ENCODE results near the gene SCFD2.

SCFD2 gene

GRCh38 chr4:52907510-52907909, 458.4 kb downstream of the SCFD2 start:
- H3K4me1 ChIP-seq (ENCODE audit: control insufficient read depth in 1 of 2, insufficient read depth in 2 of 2, low read length in 2 of 2), result peaks cover 0 to 5% of the 10 kb centered on the region in 2 donors
- no peak overlapping the region for H3K27ac ChIP-seq (ENCODE audit: low read depth, low read length)

GRCh38 chr4:52904421-52904820, 461.4 kb downstream of the SCFD2 start:
- no peak overlapping the region for H3K4me3 ChIP-seq (ENCODE audit: low read depth in 1 of 2, low read length in 2 of 2)
- H3K9me3 ChIP-seq (ENCODE audit: control insufficient read depth in 1 of 2, low read length in 2 of 2), result peaks cover 0 to 2% of the 10 kb centered on the region in 2 donors
- H3K27ac ChIP-seq (ENCODE audit: low read depth, low read length), result no peak overlapping the region
- no peaks in the 10 kb centered on the region for H3K27me3 ChIP-seq (ENCODE audit: control insufficient read depth in 1 of 2, insufficient read depth in 2 of 2, low read length in 2 of 2)
- no peak overlapping the region for H3K9ac ChIP-seq (ENCODE audit: low read depth in 1 of 2, low read length in 2 of 2)
- H3K4me1 ChIP-seq (ENCODE audit: control insufficient read depth in 1 of 2, insufficient read depth in 2 of 2, low read length in 2 of 2), result no peaks in the 10 kb centered on the region
- H3K36me3 ChIP-seq (ENCODE audit: control insufficient read depth in 1 of 2, insufficient read depth in 2 of 2, low read length in 2 of 2), result peaks cover 0 to 9% of the 10 kb centered on the region in 2 donors

More at GRCh38 chr4:52907510-52907909, 458.4 kb downstream of the SCFD2 start:
- Histone ChIP-seq H3K36me3 (ENCODE audit: control insufficient read depth in 1 of 2, insufficient read depth in 2 of 2, low read length in 2 of 2) (peaks cover 0 to 9% of the 10 kb centered on the region in 2 donors), H3K27me3 (ENCODE audit: control insufficient read depth in 1 of 2, insufficient read depth in 2 of 2, low read length in 2 of 2) (no peaks in the 10 kb centered on the region), H3K9me3 (ENCODE audit: control insufficient read depth in 1 of 2, low read length in 2 of 2) (no peaks in the 10 kb centered on the region), H3K9ac (ENCODE audit: low read depth in 1 of 2, low read length in 2 of 2) (no peak overlapping the region), H3K4me3 (ENCODE audit: low read depth in 1 of 2, low read length in 2 of 2) (no peak overlapping the region)

- Histone ChIP-seq H3K27ac (ENCODE audit: low read depth, low read length) (no peak overlapping the region), H3K27me3 (ENCODE audit: control insufficient read depth in 1 of 2, insufficient read depth in 2 of 2, low read length in 2 of 2) (no peaks in the 10 kb centered on the region), H3K4me3 (ENCODE audit: low read depth in 1 of 2, low read length in 2 of 2) (no peak overlapping the region), H3K9me3 (ENCODE audit: control insufficient read depth in 1 of 2, low read length in 2 of 2) (peaks cover 0 to 2% of the 10 kb centered on the region in 2 donors), H3K4me1 (ENCODE audit: control insufficient read depth in 1 of 2, insufficient read depth in 2 of 2, low read length in 2 of 2) (no peaks in the 10 kb centered on the region), H3K36me3 (ENCODE audit: control insufficient read depth in 1 of 2, insufficient read depth in 2 of 2, low read length in 2 of 2) (peaks cover 0 to 9% of the 10 kb centered on the region in 2 donors), H3K9ac (ENCODE audit: low read depth in 1 of 2, low read length in 2 of 2) (no peak overlapping the region)
Observed at GRCh38 chr4:52903273-52903672, 462.6 kb downstream of the SCFD2 start.

GRCh38 chr4:52894443-52894842, 471.4 kb downstream of the SCFD2 start:
- no peak overlapping the region for H3K9ac ChIP-seq (ENCODE audit: low read depth in 1 of 2, low read length in 2 of 2)
- H3K4me3 ChIP-seq (ENCODE audit: low read depth in 1 of 2, low read length in 2 of 2), result no peak overlapping the region
- H3K4me1 ChIP-seq (ENCODE audit: control insufficient read depth in 1 of 2, insufficient read depth in 2 of 2, low read length in 2 of 2), result no peaks in the 10 kb centered on the region
- H3K36me3 ChIP-seq (ENCODE audit: control insufficient read depth in 1 of 2, insufficient read depth in 2 of 2, low read length in 2 of 2), result no peaks in the 10 kb centered on the region
- H3K9me3 ChIP-seq (ENCODE audit: control insufficient read depth in 1 of 2, low read length in 2 of 2), result no peaks in the 10 kb centered on the region
- no peak overlapping the region for H3K27ac ChIP-seq (ENCODE audit: low read depth, low read length)
- no peaks in the 10 kb centered on the region for H3K27me3 ChIP-seq (ENCODE audit: control insufficient read depth in 1 of 2, insufficient read depth in 2 of 2, low read length in 2 of 2)

GRCh38 chr4:52892880-52893279, 473.0 kb downstream of the SCFD2 start:
- H3K27me3 ChIP-seq (ENCODE audit: control insufficient read depth in 1 of 2, insufficient read depth in 2 of 2, low read length in 2 of 2), result no peaks in the 10 kb centered on the region
- no peak overlapping the region for H3K27ac ChIP-seq (ENCODE audit: low read depth, low read length)
- no peak overlapping the region for H3K4me3 ChIP-seq (ENCODE audit: low read depth in 1 of 2, low read length in 2 of 2)
- no peaks in the 10 kb centered on the region for H3K9me3 ChIP-seq (ENCODE audit: control insufficient read depth in 1 of 2, low read length in 2 of 2)
- H3K9ac ChIP-seq (ENCODE audit: low read depth in 1 of 2, low read length in 2 of 2), result no peak overlapping the region
- H3K36me3 ChIP-seq (ENCODE audit: control insufficient read depth in 1 of 2, insufficient read depth in 2 of 2, low read length in 2 of 2), result no peaks in the 10 kb centered on the region
- no peaks in the 10 kb centered on the region for H3K4me1 ChIP-seq (ENCODE audit: control insufficient read depth in 1 of 2, insufficient read depth in 2 of 2, low read length in 2 of 2)

- H3K9me3 ChIP-seq (ENCODE audit: control insufficient read depth in 1 of 2, low read length in 2 of 2), result no peaks in the 10 kb centered on the region
- no peaks in the 10 kb centered on the region for H3K27me3 ChIP-seq (ENCODE audit: control insufficient read depth in 1 of 2, insufficient read depth in 2 of 2, low read length in 2 of 2)
- H3K27ac ChIP-seq (ENCODE audit: low read depth, low read length), result no peak overlapping the region
- no peak overlapping the region for H3K4me3 ChIP-seq (ENCODE audit: low read depth in 1 of 2, low read length in 2 of 2)
- H3K36me3 ChIP-seq (ENCODE audit: control insufficient read depth in 1 of 2, insufficient read depth in 2 of 2, low read length in 2 of 2), result no peaks in the 10 kb centered on the region
- no peaks in the 10 kb centered on the region for H3K4me1 ChIP-seq (ENCODE audit: control insufficient read depth in 1 of 2, insufficient read depth in 2 of 2, low read length in 2 of 2)
- no peak overlapping the region for H3K9ac ChIP-seq (ENCODE audit: low read depth in 1 of 2, low read length in 2 of 2)
Observed at GRCh38 chr4:52891743-52892142, 474.1 kb downstream of the SCFD2 start.

- Histone ChIP-seq H3K4me3 (ENCODE audit: low read depth in 1 of 2, low read length in 2 of 2) (no peak overlapping the region), H3K27ac (ENCODE audit: low read depth, low read length) (no peak overlapping the region), H3K9ac (ENCODE audit: low read depth in 1 of 2, low read length in 2 of 2) (no peak overlapping the region), H3K36me3 (ENCODE audit: control insufficient read depth in 1 of 2, insufficient read depth in 2 of 2, low read length in 2 of 2) (no peaks in the 10 kb centered on the region), H3K4me1 (ENCODE audit: control insufficient read depth in 1 of 2, insufficient read depth in 2 of 2, low read length in 2 of 2) (no peaks in the 10 kb centered on the region), H3K9me3 (ENCODE audit: control insufficient read depth in 1 of 2, low read length in 2 of 2) (no peaks in the 10 kb centered on the region), H3K27me3 (ENCODE audit: control insufficient read depth in 1 of 2, insufficient read depth in 2 of 2, low read length in 2 of 2) (no peaks in the 10 kb centered on the region)
Observed at GRCh38 chr4:52890521-52890791, 475.4 kb downstream of the SCFD2 start.

GRCh38 chr4:52889778-52890520, 475.9 kb downstream of the SCFD2 start:
- Histone ChIP-seq H3K4me1 (ENCODE audit: control insufficient read depth in 1 of 2, insufficient read depth in 2 of 2, low read length in 2 of 2) (no peaks in the 10 kb centered on the region), H3K27me3 (ENCODE audit: control insufficient read depth in 1 of 2, insufficient read depth in 2 of 2, low read length in 2 of 2) (no peaks in the 10 kb centered on the region), H3K9me3 (ENCODE audit: control insufficient read depth in 1 of 2, low read length in 2 of 2) (no peaks in the 10 kb centered on the region), H3K27ac (ENCODE audit: low read depth, low read length) (no peak overlapping the region), H3K9ac (ENCODE audit: low read depth in 1 of 2, low read length in 2 of 2) (no peak overlapping the region), H3K4me3 (ENCODE audit: low read depth in 1 of 2, low read length in 2 of 2) (no peak overlapping the region), H3K36me3 (ENCODE audit: control insufficient read depth in 1 of 2, insufficient read depth in 2 of 2, low read length in 2 of 2) (no peaks in the 10 kb centered on the region)

- Histone ChIP-seq H3K4me3 (ENCODE audit: low read depth in 1 of 2, low read length in 2 of 2) (no peak overlapping the region), H3K9me3 (ENCODE audit: control insufficient read depth in 1 of 2, low read length in 2 of 2) (no peaks in the 10 kb centered on the region), H3K36me3 (ENCODE audit: control insufficient read depth in 1 of 2, insufficient read depth in 2 of 2, low read length in 2 of 2) (no peaks in the 10 kb centered on the region), H3K4me1 (ENCODE audit: control insufficient read depth in 1 of 2, insufficient read depth in 2 of 2, low read length in 2 of 2) (no peaks in the 10 kb centered on the region), H3K27me3 (ENCODE audit: control insufficient read depth in 1 of 2, insufficient read depth in 2 of 2, low read length in 2 of 2) (no peaks in the 10 kb centered on the region), H3K27ac (ENCODE audit: low read depth, low read length) (no peak overlapping the region), H3K9ac (ENCODE audit: low read depth in 1 of 2, low read length in 2 of 2) (no peak overlapping the region)
Observed at GRCh38 chr4:52889354-52889753, 476.5 kb downstream of the SCFD2 start.

- no peak overlapping the region for H3K9ac ChIP-seq (ENCODE audit: low read depth in 1 of 2, low read length in 2 of 2)
- no peaks in the 10 kb centered on the region for H3K4me1 ChIP-seq (ENCODE audit: control insufficient read depth in 1 of 2, insufficient read depth in 2 of 2, low read length in 2 of 2)
- H3K9me3 ChIP-seq (ENCODE audit: control insufficient read depth in 1 of 2, low read length in 2 of 2), result no peaks in the 10 kb centered on the region
- H3K4me3 ChIP-seq (ENCODE audit: low read depth in 1 of 2, low read length in 2 of 2), result no peak overlapping the region
- H3K27me3 ChIP-seq (ENCODE audit: control insufficient read depth in 1 of 2, insufficient read depth in 2 of 2, low read length in 2 of 2), result no peaks in the 10 kb centered on the region
- no peak overlapping the region for H3K27ac ChIP-seq (ENCODE audit: low read depth, low read length)
- H3K36me3 ChIP-seq (ENCODE audit: control insufficient read depth in 1 of 2, insufficient read depth in 2 of 2, low read length in 2 of 2), result no peaks in the 10 kb centered on the region
Observed at GRCh38 chr4:52884994-52885393, 480.9 kb downstream of the SCFD2 start.

All from duodenal mucosa (tissue), 2 donors.